Subcutaneous adipose tissue (tissue), 4 donors: ENCODE measurements around the gene PTH1R. TPM values are rescaled to one million over a fixed set of nuclear protein-coding genes. Genes with fewer than 3 reads are reported as not detected.

Experiments used
- total RNA-seq, 4 donors: library from RNA; depleted of rRNA; stranded (reverse); fragments of >200 nt; gene quantifications; one replicate each; pipeline ENCODE4 v1.1.0, GENCODE V29; 2016
- TF ChIP-seq, protein P1 (sequence below): fragments of 450-650 bp; IDR thresholded peaks from one replicate; pipeline ENCODE4 v1.5.1; 2016; ENCODE audit warnings: low read depth, mild to moderate bottlenecking, control low read depth, antibody characterized with exemption, moderate library complexity

Gene PTH1R
- total RNA-seq, 4 donors from 2014 or later = 14.8 to 67.8 (median 16.2) TPM

DNA sequence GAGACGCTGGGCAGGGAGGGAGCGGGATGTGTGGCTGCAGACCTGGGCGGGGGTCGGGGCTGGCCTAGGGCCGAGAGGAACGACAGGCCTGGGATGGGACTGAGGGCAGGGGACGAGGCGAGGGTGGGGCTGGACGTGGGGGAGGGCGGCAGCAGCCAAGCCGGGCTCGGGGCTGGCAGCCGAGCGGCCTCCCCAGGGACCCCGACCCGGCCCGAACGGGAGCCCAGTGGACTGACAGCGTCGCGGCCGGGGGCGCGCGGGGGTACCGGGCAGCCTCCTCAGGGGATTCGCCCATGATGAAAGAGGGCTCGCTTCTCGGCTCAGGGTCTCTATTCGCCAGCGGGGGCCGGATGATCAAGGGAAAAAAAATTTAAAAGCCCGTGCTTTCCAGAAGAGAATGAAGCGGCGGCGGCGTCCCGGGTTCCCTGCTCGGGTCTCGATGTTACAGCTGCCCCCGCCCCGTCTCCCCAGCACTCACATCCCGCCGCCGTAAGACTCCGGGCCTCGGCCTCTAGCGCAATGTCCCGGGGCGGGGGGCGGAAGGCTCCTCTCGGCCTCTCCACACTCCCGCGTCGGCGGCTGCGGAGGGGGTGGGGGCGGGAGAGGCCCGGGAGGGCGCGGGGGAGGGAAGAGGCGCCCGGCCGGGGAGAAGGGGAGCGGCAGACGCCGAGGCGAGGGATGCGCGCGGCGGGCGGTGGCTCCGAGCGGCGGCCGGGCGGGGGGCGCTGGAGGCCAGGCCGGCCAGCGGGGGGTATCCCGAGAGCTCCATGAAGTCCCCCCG, 4.3 kb downstream of the PTH1R start:
- TF ChIP-seq, protein P1, sequence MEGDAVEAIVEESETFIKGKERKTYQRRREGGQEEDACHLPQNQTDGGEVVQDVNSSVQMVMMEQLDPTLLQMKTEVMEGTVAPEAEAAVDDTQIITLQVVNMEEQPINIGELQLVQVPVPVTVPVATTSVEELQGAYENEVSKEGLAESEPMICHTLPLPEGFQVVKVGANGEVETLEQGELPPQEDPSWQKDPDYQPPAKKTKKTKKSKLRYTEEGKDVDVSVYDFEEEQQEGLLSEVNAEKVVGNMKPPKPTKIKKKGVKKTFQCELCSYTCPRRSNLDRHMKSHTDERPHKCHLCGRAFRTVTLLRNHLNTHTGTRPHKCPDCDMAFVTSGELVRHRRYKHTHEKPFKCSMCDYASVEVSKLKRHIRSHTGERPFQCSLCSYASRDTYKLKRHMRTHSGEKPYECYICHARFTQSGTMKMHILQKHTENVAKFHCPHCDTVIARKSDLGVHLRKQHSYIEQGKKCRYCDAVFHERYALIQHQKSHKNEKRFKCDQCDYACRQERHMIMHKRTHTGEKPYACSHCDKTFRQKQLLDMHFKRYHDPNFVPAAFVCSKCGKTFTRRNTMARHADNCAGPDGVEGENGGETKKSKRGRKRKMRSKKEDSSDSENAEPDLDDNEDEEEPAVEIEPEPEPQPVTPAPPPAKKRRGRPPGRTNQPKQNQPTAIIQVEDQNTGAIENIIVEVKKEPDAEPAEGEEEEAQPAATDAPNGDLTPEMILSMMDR = no peak

DNA sequence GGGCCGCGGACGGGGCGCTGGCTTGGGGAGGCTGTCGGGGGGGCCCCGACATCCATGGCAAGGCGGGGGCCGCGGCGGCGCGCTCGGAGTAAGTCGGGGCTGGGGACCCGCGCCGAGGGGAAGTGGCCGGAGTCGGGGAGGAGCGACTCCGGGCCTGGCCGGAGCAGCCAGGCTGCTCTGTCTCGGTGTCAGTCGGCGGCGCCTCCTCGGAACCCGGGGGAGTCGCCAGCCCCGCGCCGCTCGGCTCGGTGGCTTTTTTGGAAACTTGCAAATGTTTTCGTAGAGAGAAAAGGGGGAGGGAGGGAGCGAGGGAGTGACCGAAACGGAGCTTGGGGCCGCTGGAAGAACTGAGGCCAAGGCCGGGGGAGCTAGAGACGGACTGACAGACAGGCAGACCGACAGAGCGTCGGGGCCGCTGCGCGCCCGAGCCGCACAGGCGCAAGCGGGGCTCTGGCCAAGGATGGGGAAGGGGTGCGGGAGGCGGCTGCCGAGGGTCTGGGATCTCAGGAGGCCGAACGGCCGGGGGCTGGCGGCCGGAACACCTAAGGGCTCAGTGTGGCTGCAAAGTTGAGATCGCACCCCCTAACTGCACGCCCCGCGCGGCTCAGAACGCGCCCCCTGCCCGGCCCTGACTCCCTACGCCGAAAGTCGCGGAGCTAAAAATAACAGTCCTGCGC, 5.0 kb downstream of the PTH1R start:
- TF ChIP-seq, protein P1 = no peak

DNA sequence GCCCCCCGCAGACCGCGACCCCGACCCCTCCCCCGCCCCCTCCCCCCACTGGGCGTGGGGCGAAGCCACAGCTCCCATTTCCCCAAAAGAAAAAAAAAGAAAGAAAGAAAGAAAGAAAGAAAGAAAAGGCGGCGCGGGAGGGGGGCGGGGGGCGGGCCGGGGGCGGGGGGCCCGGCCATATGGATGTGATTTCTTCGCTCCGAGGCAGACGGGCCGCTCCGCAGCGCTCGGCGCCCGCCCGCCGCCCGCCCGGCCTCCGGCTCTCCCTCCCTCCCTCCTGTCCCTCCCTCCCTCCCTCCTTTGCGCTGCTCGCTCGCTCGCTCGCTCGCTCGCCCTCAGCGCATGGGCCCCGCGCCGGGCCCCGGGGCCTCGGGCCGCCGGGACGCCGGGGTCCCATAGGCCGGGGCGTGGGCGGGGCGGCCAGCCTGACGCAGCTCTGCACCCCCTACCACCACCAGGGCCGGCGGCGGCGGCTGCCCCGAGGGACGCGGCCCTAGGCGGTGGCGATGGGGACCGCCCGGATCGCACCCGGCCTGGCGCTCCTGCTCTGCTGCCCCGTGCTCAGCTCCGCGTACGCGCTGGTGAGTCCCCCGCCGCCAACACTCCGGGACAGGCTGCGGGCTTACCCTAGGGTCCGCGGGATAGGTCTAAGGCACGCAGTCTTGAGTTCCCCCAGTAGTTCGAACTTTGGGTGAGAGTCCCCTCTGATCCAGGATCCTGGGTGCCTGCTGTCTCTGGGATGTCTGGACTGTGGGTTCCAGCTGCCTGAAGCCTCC, 5.7 kb downstream of the PTH1R start:
- TF ChIP-seq, protein P1 = no peak

DNA sequence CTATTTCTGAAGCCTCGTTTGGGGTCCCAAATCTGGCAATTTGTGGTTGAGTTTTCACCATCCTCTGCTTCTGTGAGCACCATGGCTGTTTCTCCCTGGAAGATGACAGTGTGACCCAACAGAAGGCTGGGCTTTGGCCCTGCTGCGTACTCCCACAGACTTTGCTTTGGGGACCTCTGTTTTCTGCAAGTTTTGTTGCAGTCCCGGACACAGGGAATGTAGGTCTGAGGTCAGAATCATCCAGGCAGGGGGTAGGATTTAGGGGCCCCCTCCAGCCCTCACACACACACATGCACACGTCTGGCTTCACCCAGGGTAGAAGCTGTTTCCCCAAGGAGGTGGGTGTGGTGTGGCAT, 6.3 kb downstream of the PTH1R start:
- TF ChIP-seq, protein P1 = no peak

DNA sequence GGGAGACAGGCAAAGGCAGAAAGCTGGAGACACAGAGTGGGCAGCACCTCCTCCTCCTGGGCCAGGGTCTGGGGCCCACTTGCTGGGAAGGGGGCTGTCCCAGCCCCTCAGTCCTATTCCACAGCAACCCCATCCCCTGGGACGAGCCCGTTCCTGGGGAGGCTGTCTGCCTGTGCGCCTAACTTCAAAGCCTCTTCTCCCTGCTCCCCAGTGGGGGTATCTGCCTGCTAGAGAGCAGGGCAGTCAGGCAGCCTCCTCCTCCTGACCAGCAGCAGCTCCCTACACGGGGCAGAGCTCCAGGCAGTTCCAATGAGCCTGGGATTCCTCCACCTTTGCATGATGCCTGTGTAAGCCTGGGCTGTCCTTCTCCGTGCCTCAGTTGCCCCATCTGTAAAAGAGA, 6.9 kb downstream of the PTH1R start:
- TF ChIP-seq, protein P1 = no peak

DNA sequence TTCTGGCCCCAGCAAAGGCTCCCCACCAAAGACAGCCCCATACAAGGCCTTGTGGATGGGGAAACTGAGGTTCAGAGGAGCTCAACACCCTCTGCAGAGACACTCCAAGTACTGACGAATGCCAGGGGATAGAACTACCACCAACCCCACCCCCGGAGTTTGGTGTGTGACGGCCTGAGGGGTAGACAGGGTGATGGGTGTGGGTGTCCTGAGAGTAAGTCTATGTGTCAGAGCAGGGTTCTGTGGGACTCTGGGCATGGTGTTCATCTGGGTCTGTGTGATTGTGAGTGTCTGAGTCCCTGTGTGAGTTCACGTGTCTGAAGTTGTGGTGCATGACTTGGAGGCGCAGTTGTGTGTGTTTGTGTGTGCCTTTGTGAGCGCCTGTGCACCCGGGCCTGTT, 7.4 kb downstream of the PTH1R start:
- TF ChIP-seq, protein P1 = no peak

DNA sequence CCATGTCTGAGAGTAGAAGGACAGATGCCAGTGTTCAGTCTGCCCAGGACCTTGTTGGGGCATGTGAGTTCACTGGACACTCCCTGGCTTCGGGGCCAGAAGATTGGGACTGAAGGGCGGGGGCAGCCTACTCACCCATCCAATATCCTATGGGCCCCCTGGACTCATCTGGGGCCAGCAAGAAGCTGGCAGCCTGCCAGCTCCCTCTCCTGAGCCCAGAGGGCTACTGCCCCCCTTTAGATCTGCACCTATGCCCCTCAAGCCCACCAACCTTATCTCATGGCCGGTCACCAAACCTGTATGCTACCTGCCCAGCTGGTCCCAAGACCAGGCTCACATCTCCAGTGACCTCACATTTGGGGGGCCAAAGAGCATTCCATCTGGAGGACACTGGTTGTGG, 8.1 kb downstream of the PTH1R start:
- TF ChIP-seq, protein P1 = no peak
